GM23248 (cell line): Measurements from ENCODE around the gene CLMP. TPM values are rescaled to one million over a fixed set of nuclear protein-coding genes. Genes with fewer than 3 reads are reported as not detected.
A peak's percentile ranks its signal among the peaks of the same experiment; 100 is the strongest.

ENCODE experiments used
- DNase-seq: peaks from one replicate; pipeline ENCODE4 v3.0.0-alpha.2; 2015
- H2AFZ ChIP-seq: fragments of 200-600 bp; sonication (generic); 2 replicates; pipeline ENCODE4 v1.6.1; 2016; ENCODE audit warnings: antibody characterized with exemption
- H3F3A ChIP-seq: fragments of 200-600 bp; sonication (generic); 2 replicates; pipeline ENCODE4 v1.6.1; 2016; ENCODE audit warnings: mild to moderate bottlenecking, antibody characterized with exemption, mixed run types; ENCODE audit not compliant: insufficient read depth
- H3K27ac ChIP-seq: fragments of 200-600 bp; sonication (generic); 2 replicates; pipeline ENCODE4 v1.5.1; 2016; ENCODE audit warnings: mild to moderate bottlenecking
- H3K27me3 ChIP-seq: fragments of 200-600 bp; sonication (generic); replicated peaks from 2 replicates; pipeline ENCODE4 v1.6.1; 2016; ENCODE audit warnings: mild to moderate bottlenecking; ENCODE audit not compliant: insufficient read depth
- H3K36me3 ChIP-seq: fragments of 200-600 bp; sonication (generic); 2 replicates; pipeline ENCODE4 v1.6.1; 2016; ENCODE audit warnings: low read depth, mild to moderate bottlenecking
- H3K4me1 ChIP-seq: fragments of 200-600 bp; sonication (generic); 2 replicates; pipeline ENCODE4 v1.6.1; 2016; ENCODE audit warnings: mild to moderate bottlenecking; ENCODE audit not compliant: insufficient read depth
- H3K4me2 ChIP-seq: fragments of 200-600 bp; sonication (generic); one replicate; pipeline ENCODE4 v1.6.1; 2016; ENCODE audit warnings: mild to moderate bottlenecking; ENCODE audit not compliant: unreplicated experiment
- H3K4me3 ChIP-seq: fragments of 200-600 bp; sonication (generic); 2 replicates; pipeline ENCODE4 v1.5.1; 2016; ENCODE audit warnings: mild to moderate bottlenecking
- H3K79me2 ChIP-seq: fragments of 200-600 bp; sonication (generic); 2 replicates; pipeline ENCODE4 v1.6.1; 2016; ENCODE audit warnings: mild to moderate bottlenecking; ENCODE audit not compliant: insufficient read depth
- H3K9ac ChIP-seq: fragments of 200-600 bp; sonication (generic); 2 replicates; pipeline ENCODE4 v1.6.1; 2016; ENCODE audit warnings: mild to moderate bottlenecking
- H3K9me2 ChIP-seq: fragments of 200-600 bp; sonication (generic); 2 replicates; pipeline ENCODE4 v1.6.1; 2016; ENCODE audit warnings: mixed run types, mild to moderate bottlenecking, moderate library complexity; ENCODE audit not compliant: insufficient read depth
- H3K9me3 ChIP-seq: fragments of 200-600 bp; sonication (generic); one replicate; pipeline ENCODE4 v1.6.1; 2017; ENCODE audit warnings: low read depth
- H4K20me1 ChIP-seq: fragments of 200-600 bp; sonication (generic); 2 replicates; pipeline ENCODE4 v1.6.0; 2016; ENCODE audit not compliant: insufficient read depth
- EZH2 ChIP-seq: fragments of 200-600 bp; sonication (generic); IDR thresholded peaks from 2 replicates; pipeline ENCODE4 v1.6.1; 2018; ENCODE audit warnings: antibody characterized with exemption, mild to moderate bottlenecking; ENCODE audit not compliant: insufficient read depth, poor library complexity, severe bottlenecking
- EZH2phosphoT487 ChIP-seq: fragments of 200-600 bp; sonication (generic); IDR thresholded peaks from 2 replicates; pipeline ENCODE4 v1.6.1; 2018; ENCODE audit warnings: antibody characterized with exemption, moderate library complexity, mild to moderate bottlenecking, low read depth; ENCODE audit not compliant: insufficient read depth
- WGBS, 2 experiments: methylation state at CpG; one replicate each; pipeline ENCODE4 v1.1.6; 2015 to 2017; ENCODE audit warnings: low lambda C conversion rate in 2 of 2, low coverage in 1 of 2; ENCODE audit errors: missing lambda C conversion rate in 2 of 2; 5-methylcytosine and 5-hydroxymethylcytosine counted together
- in situ Hi-C: fragments of 300-500 bp; cut with MboI; formaldehyde crosslinking; loops from 2 replicates; pipeline ENCODE4 v1.15.0; 2020
- polyA plus RNA-seq: library from polyadenylated mRNA; unstranded; fragments of >200 nt; fragmentation: Nextera tagmentation; extraction: Ambion mirVana; gene quantifications from 2 replicates; pipeline ENCODE4 v1.2.1, GENCODE V29; 2016
- total RNA-seq: library from RNA; depleted of rRNA; stranded (reverse); fragments of >200 nt; shearing (Covaris generic); gene quantifications from 2 replicates; pipeline ENCODE4 v1.2.3, GENCODE V29; 2014

The CLMP gene
- total and polyA plus RNA-seq, 2 experiments from 2014 or later: 166 to 215 TPM

DNA sequence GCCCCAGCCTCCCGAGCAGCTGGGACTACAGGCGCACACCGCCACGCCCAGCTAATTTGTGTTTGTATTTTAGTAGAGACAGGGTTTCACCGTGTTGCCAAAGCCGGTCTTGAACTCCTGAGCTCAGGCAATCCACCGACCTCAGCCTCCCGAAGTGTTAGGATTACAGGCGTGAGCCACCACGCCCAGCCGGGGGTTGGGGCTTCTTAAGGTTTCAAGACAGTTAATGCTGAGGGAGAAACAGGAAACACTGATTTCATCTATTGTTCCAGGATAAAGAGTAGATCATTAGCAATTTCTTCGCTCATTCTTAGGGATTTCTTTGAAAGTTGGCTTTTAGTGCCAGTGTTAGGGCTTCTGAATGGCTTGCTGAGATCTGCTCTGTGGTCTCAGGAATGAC lies 21.2 kb upstream of the CLMP start:
- Histone ChIP-seq H3K9ac (no peak overlapping the region), H3F3A (peaks cover 50% of the 10 kb centered on the region), H2AFZ (no peak overlapping the region), H3K4me3 (no peak overlapping the region), H3K79me2 (no peaks in the 10 kb centered on the region), H4K20me1 (no peaks in the 10 kb centered on the region), H3K9me3 (no peaks in the 10 kb centered on the region), H3K9me2 (no peaks in the 10 kb centered on the region), H3K36me3 (no peaks in the 10 kb centered on the region), H3K27me3 (no peaks in the 10 kb centered on the region), H3K27ac (no peak overlapping the region), H3K4me2 (no peak overlapping the region), H3K4me1 (peaks cover 44% of the 10 kb centered on the region)
- DNase-seq: no peak
- in situ Hi-C loops: no loop called here
- TF ChIP-seq EZH2 (no peak), EZH2phosphoT487 (no peak)
- WGBS, 2 experiments: 96 to 100% methylated on average over 12 of the region's 12 CpGs

DNA sequence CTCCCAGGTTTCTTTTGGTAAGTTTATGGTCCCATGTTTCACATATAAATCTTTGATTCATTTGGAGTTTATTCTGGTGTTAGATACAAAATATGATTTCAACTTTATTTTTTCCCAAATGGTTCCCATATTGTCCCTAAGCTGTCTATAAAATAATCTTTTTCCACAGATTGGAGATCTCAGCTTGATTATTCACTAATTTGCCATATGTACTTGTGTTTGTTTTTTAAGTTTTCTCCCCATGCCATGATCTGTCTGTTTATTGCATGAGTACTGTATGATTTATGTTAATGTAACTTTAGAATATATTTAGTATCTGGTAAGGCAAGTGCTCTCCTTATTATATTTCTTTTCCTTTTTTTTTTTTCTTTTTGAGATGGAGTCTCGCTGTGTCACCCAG lies 19.9 kb upstream of the CLMP start:
- H3K9ac ChIP-seq: no peak overlapping the region
- no peaks in the 10 kb centered on the region for H3K9me2 ChIP-seq
- H3K4me1 ChIP-seq: peaks cover 42% of the 10 kb centered on the region
- H3K36me3 ChIP-seq: no peaks in the 10 kb centered on the region
- no peak overlapping the region for H3K4me2 ChIP-seq
- no peak overlapping the region for H3K27ac ChIP-seq
- no peaks in the 10 kb centered on the region for H4K20me1 ChIP-seq
- H3K4me3 ChIP-seq: no peak overlapping the region
- no peaks in the 10 kb centered on the region for H3K9me3 ChIP-seq
- 95 to 100% methylated on average over 1 of the region's 1 CpG for WGBS, 2 experiments
- DNase-seq: no peak
- no peaks in the 10 kb centered on the region for H3K79me2 ChIP-seq
- in situ Hi-C loops: no loop called here
- peaks cover 40% of the 10 kb centered on the region for H3F3A ChIP-seq
- no peak for TF ChIP-seq EZH2phosphoT487
- TF ChIP-seq EZH2: no peak
- H3K27me3 ChIP-seq: no peaks in the 10 kb centered on the region
- no peak overlapping the region for H2AFZ ChIP-seq

DNA sequence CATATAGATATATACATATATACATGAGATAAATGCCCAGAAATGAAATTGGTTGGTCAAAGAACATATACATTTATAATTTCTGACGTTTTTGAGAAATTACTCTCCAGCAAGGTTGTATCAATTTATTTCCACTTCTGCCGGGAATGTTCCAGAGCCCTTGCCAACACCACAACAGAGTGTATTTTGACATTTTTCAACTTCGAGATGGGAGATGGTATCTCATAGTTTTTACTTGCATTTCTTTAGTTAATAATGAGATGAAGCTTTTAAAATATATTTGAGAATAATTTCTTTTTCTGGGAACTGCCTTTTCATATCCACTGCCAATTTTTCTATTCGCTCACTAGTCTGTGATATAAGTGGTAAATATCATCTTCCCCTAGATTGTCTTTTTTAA lies 19.3 kb upstream of the CLMP start:
- Histone ChIP-seq H3K36me3 (no peaks in the 10 kb centered on the region), H3K27me3 (no peaks in the 10 kb centered on the region), H2AFZ (no peak overlapping the region), H3K9ac (no peak overlapping the region), H3K4me1 (peaks cover 39% of the 10 kb centered on the region), H3K79me2 (no peaks in the 10 kb centered on the region), H3F3A (peaks cover 38% of the 10 kb centered on the region), H3K4me3 (no peak overlapping the region), H4K20me1 (no peaks in the 10 kb centered on the region), H3K27ac (no peak overlapping the region), H3K9me3 (no peaks in the 10 kb centered on the region), H3K4me2 (no peak overlapping the region), H3K9me2 (no peaks in the 10 kb centered on the region)
- no peak for TF ChIP-seq EZH2
- no peak for TF ChIP-seq EZH2phosphoT487
- no peak for DNase-seq
- 50 to 53% methylated on average over 4 of the region's 4 CpGs for WGBS, 2 experiments
- in situ Hi-C loops: no loop called here

DNA sequence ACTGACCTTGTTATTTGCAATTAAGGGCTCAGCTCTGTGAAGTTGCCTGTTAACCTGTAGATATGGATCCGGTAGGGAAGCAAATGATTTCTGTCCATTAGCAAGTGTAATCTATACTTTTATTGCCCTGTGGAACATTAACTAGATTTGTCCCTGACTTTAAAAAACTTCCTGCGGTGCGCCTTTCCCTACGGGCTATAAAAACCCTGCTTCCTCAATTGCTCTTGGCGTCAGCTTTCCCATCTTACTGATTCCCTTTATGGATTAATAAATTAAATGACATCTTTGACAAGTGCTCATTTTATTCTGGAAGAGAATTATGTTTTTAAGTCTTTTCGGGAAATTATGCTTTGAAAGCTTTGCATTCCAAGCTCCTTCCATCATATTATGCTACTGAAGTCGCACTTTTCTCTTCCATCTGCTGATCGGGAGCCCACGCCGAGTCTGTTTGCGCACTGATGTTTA lies 18.3 kb upstream of the CLMP start:
- Histone ChIP-seq H3K4me3 (no peak overlapping the region), H3K9me2 (no peaks in the 10 kb centered on the region), H3F3A (peaks cover 27% of the 10 kb centered on the region), H3K4me2 (peak overlapping the region; percentile 82), H3K36me3 (no peaks in the 10 kb centered on the region), H2AFZ (peak overlapping the region; percentile 31; the same call in 1 of the 2 replicates), H3K27ac (peak overlapping the region; percentile 81), H4K20me1 (no peaks in the 10 kb centered on the region), H3K9ac (peak overlapping the region; percentile 56; the same call in 1 of the 2 replicates), H3K79me2 (no peaks in the 10 kb centered on the region), H3K9me3 (no peaks in the 10 kb centered on the region), H3K4me1 (peaks cover 28% of the 10 kb centered on the region), H3K27me3 (no peaks in the 10 kb centered on the region)
- peak; percentile 33 for DNase-seq
- TF ChIP-seq EZH2: no peak
- no peak for TF ChIP-seq EZH2phosphoT487
- 55 to 58% methylated on average over 11 of the region's 11 CpGs for WGBS, 2 experiments
- in situ Hi-C loops: no loop called here

DNA sequence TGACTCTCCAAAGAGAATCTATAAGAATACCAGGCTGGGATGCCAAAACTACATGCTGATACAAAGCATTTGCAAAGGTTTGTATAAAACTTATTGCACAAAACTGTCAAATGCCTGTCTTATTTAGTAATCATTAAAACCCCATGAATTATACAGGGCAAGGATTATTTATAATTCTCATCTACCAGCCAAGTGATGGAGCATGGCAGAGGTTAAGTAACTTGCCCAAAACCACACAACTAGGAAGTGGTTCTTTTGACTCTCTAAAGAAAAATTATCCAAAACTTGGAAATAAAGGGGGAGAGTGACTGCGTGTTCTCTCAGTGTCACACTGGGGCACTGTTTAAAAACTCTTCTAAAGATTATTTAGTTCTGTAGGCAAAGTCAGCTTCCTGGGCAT lies 17.4 kb upstream of the CLMP start:
- Histone ChIP-seq H3K27ac (peak overlapping the region; percentile 81), H3K4me2 (peak overlapping the region; percentile 82), H3K36me3 (no peaks in the 10 kb centered on the region), H3K4me1 (peaks cover 21% of the 10 kb centered on the region), H3K9me3 (no peaks in the 10 kb centered on the region), H4K20me1 (no peaks in the 10 kb centered on the region), H2AFZ (peak overlapping the region; percentile 62), H3K4me3 (peak overlapping the region; percentile 31), H3K9me2 (no peaks in the 10 kb centered on the region), H3F3A (peaks cover 22% of the 10 kb centered on the region), H3K9ac (peak overlapping the region; percentile 56), H3K27me3 (no peaks in the 10 kb centered on the region), H3K79me2 (no peaks in the 10 kb centered on the region)
- WGBS, 2 experiments: 8 to 10% methylated on average over 1 of the region's 1 CpG
- TF ChIP-seq EZH2 (no peak), EZH2phosphoT487 (no peak)
- in situ Hi-C loops: no loop called here
- peak; percentile 58 for DNase-seq
